Panc1 (cell line): ENCODE results near the gene PPP1R14C. TPM values are rescaled to one million over a fixed set of nuclear protein-coding genes. Genes with fewer than 3 reads are reported as not detected.

Source experiments
- ATAC-seq: fragments of 200-7000 bp; cut with Tn5 transposase; 2 replicates; pipeline ENCODE4 v1.9.1; 2020; ENCODE audit warnings: mild to moderate bottlenecking, moderate library complexity
- BruUV-seq: library from RNA; stranded (reverse); fragments of 400-500 nt; replicated peaks from 2 replicates; lab custom pipeline; 2021; lab: Mats Ljungman, UMichigan
- CTCF ChIA-PET: fragments of 300-600 bp; sonication (Branson Sonifier 250); formaldehyde crosslinking; loops from one replicate; lab custom pipeline; 2022; ENCODE audit warnings: antibody characterized with exemption; lab: Charles Lee
- POLR2A ChIA-PET: fragments of 300-600 bp; sonication (Branson Sonifier 250); formaldehyde crosslinking; loops from one replicate; lab custom pipeline; 2022; ENCODE audit warnings: antibody characterized with exemption; lab: Charles Lee
- DNase-seq: peaks from one replicate; pipeline ENCODE4 v3.0.0-alpha.2; 2010; ENCODE audit warnings: low read depth, low spot score
- H3K27ac ChIP-seq: 2 replicates; pipeline ENCODE4 v1.5.1; 2011; ENCODE audit warnings: mild to moderate bottlenecking, low read length, inconsistent platforms
- H3K27me3 ChIP-seq: fragments of 200-500 bp; sonication (Bioruptor generic); 2 replicates; pipeline ENCODE4 v1.6.0; 2014; ENCODE audit warnings: low read length, inconsistent platforms; ENCODE audit not compliant: control insufficient read depth, insufficient read depth
- H3K36me3 ChIP-seq: fragments of 200-500 bp; sonication (Bioruptor generic); 2 replicates; pipeline ENCODE4 v1.5.1; 2014; ENCODE audit warnings: inconsistent platforms, mild to moderate bottlenecking, low read length, moderate library complexity; ENCODE audit not compliant: control insufficient read depth, insufficient read depth
- H3K4me1 ChIP-seq: 2 replicates; pipeline ENCODE4 v1.5.1; 2011; ENCODE audit warnings: inconsistent platforms, mild to moderate bottlenecking, low read length, moderate library complexity; ENCODE audit not compliant: control insufficient read depth, insufficient read depth
- H3K4me3 ChIP-seq, 2 experiments: 2 replicates each; pipeline ENCODE4 v1.5.1; 2011 to 2012; ENCODE audit warnings: low read depth in 2 of 2, low read length in 2 of 2, mild to moderate bottlenecking in 2 of 2, inconsistent platforms in 1 of 2, moderate library complexity in 1 of 2
- H3K9me3 ChIP-seq: fragments of 200-500 bp; sonication (Bioruptor generic); 2 replicates; pipeline ENCODE4 v1.5.1; 2014; ENCODE audit warnings: low read depth, mild to moderate bottlenecking, inconsistent platforms, low read length, moderate library complexity; ENCODE audit not compliant: control insufficient read depth, insufficient read depth
- CTCF ChIP-seq: fragments of 450-650 bp; IDR thresholded peaks from 2 replicates; pipeline ENCODE4 v1.5.1; 2017; ENCODE audit warnings: mild to moderate bottlenecking
- POLR2AphosphoS5 ChIP-seq: IDR thresholded peaks from 2 replicates; pipeline ENCODE4 v1.6.1; 2012; ENCODE audit warnings: mild to moderate bottlenecking, low read depth, low read length, moderate library complexity
- REST ChIP-seq, 2 experiments: IDR thresholded peaks; 2 replicates each; pipeline ENCODE4 v1.6.1; 2011 to 2012; ENCODE audit warnings: low read depth in 2 of 2, control low read depth in 1 of 2, low read length in 1 of 2, mild to moderate bottlenecking in 1 of 2, moderate library complexity in 1 of 2; ENCODE audit not compliant: insufficient read depth in 1 of 2
- SIN3A ChIP-seq: IDR thresholded peaks from 2 replicates; pipeline ENCODE4 v1.6.1; 2012; ENCODE audit warnings: low read depth, mild to moderate bottlenecking, low read length, moderate library complexity, borderline replicate concordance; ENCODE audit not compliant: insufficient read depth
- TCF7L2 ChIP-seq: IDR thresholded peaks from 2 replicates; pipeline ENCODE4 v1.6.1; 2011; ENCODE audit warnings: mild to moderate bottlenecking, low read depth, low read length, inconsistent platforms
- in situ Hi-C: cut with HindIII; loops from 2 replicates; pipeline ENCODE4 v1.10.0; 2016; ENCODE audit warnings: low sequenced_read_pairs, low pct_unique_long_range_greater_than_20kb
- intact Hi-C: fragments of 100-400 bp; cut with micrococcal nuclease; formaldehyde crosslinking; loops from one replicate; pipeline ENCODE4 v1.10.0; 2022; ENCODE audit not compliant: unreplicated experiment
- total RNA-seq: library from RNA; stranded (reverse); gene quantifications from one replicate; pipeline ENCODE4 v1.2.1, GENCODE V29; 2021; ENCODE audit not compliant: unreplicated experiment

PPP1R14C gene
- total RNA-seq, 1 experiment from 2014 or later: not detected

GRCh38 chr6:150183966-150184365 lies 41.1 kb downstream of the PPP1R14C start:
- Histone ChIP-seq H3K4me3 (no peak overlapping the region), H3K36me3 (no peaks in the 10 kb centered on the region), H3K27ac (no peak overlapping the region), H3K4me1 (no peaks in the 10 kb centered on the region), H3K27me3 (peaks cover 5% of the 10 kb centered on the region), H3K9me3 (no peaks in the 10 kb centered on the region)
- no TSS peak for BruUV-seq
- ATAC-seq (no peak), DNase-seq (no peak)
- POLR2A ChIA-PET: no interaction called here
- intact Hi-C loops (no loop called here), in situ Hi-C loops (no loop called here)
- TF ChIP-seq POLR2AphosphoS5: no peak
- CTCF ChIA-PET: no interaction called here

GRCh38 chr6:150184850-150185731 lies 42.2 kb downstream of the PPP1R14C start:
- ChIA-PET CTCF (no interaction called here), POLR2A (no interaction called here)
- H3K4me1 ChIP-seq: no peaks in the 10 kb centered on the region
- H3K4me3 ChIP-seq: no peak overlapping the region
- in situ Hi-C loops: no loop called here
- no TSS peak for BruUV-seq
- TF ChIP-seq CTCF (no peak), POLR2AphosphoS5 (no peak), REST (IDR thresholded peaks at IDR 0.05; ENCODE audit: insufficient read depth in 1 of 2, low read depth in 2 of 2, low read length in 1 of 2) (no peak), SIN3A (no peak), TCF7L2 (no peak)
- ATAC-seq (no peak; the same call in 1 of the 2 replicates), DNase-seq (no peak)
- intact Hi-C loops: no loop called here
- peaks cover 5% of the 10 kb centered on the region for H3K27me3 ChIP-seq
- no peaks in the 10 kb centered on the region for H3K9me3 ChIP-seq
- no peaks in the 10 kb centered on the region for H3K36me3 ChIP-seq
- no peak overlapping the region for H3K27ac ChIP-seq

- Histone ChIP-seq H3K9me3 (no peaks in the 10 kb centered on the region), H3K4me3 (no peak overlapping the region), H3K36me3 (no peaks in the 10 kb centered on the region), H3K27me3 (peaks cover 5% of the 10 kb centered on the region), H3K27ac (no peak overlapping the region), H3K4me1 (no peaks in the 10 kb centered on the region)
- in situ Hi-C loops: no loop called here
- ATAC-seq: peak; percentile 42; the same call in 1 of the 2 replicates
- ChIA-PET POLR2A (no interaction called here), CTCF (no interaction called here)
- DNase-seq: no peak
- intact Hi-C loops: no loop called here
- no peak for TF ChIP-seq SIN3A
- no peak for TF ChIP-seq POLR2AphosphoS5
- no peak for TF ChIP-seq REST (IDR thresholded peaks at IDR 0.05; ENCODE audit: insufficient read depth in 1 of 2, low read depth in 2 of 2, low read length in 1 of 2)
- no peak for TF ChIP-seq TCF7L2
- TF ChIP-seq CTCF: no peak
- BruUV-seq: no TSS peak
These were observed 42.9 kb downstream of the PPP1R14C start for GRCh38 chr6:150185732-150186117.
